ENCODE measurements around the gene DDA1.
"Not testable (repeated sequence)": the region's sequence is repeated elsewhere in the genome, so short reads cannot be mapped to it uniquely, and the experiment has no call there.

DDA1 gene

GRCh38 chr19:17289489-17289888, 19.9 kb upstream of the DDA1 start:
- DNase-seq (ENCODE audit: low spot score), result peak; percentile 94

- DNase-seq (ENCODE audit: low spot score), result peak; percentile 95
Observed at GRCh38 chr19:17292301-17293074, 16.9 kb upstream of the DDA1 start.

- DNase-seq (ENCODE audit: low spot score), result no peak
Observed at GRCh38 chr19:17293605-17294004, 15.8 kb upstream of the DDA1 start.

DNA sequence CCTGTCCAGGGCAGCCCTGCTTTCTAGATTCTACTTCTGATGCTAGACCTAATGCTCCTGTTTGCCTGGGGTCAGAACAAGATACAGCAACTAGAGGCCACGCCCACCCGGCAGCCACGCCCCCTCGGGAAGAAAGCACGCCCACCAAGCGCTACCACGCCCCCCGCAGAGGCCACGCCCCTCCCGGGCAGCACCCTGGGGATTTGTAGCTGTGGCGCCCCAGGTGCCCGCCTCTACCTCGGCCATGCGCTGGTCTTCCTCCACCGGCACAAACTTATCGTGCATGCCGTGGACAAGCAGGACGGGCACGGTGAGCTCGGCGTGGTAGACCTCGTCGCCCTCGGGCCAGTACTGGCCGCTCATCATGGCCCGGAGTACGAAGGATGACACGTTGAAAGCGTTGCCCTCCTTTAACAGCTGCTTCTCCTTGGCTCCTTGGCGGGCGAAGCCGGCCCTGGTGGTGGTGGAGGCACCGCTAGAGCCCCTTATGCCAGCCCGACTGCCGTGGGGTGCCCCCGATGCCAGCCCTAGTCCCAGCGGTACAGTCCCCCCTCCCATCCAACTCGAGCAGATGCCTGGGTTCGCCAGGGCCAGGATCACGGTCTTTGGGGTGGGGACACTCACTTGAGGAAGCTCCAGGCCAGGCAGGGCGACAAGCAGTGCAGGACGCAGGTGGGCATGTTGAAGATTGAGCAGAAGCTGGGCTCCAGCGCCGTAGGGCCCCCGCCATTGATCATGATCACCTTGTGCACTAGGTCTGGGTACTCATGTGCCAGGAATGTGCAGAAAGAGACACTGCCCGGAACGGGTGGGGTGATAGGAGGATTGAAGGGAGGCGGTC, 15.1 kb upstream of the DDA1 start:
- peak; percentile 61 for DNase-seq (ENCODE audit: low spot score)

- not testable (repeated sequence) for DNase-seq (ENCODE audit: low spot score)
Observed at GRCh38 chr19:17295551-17295950, 13.8 kb upstream of the DDA1 start.

DNA sequence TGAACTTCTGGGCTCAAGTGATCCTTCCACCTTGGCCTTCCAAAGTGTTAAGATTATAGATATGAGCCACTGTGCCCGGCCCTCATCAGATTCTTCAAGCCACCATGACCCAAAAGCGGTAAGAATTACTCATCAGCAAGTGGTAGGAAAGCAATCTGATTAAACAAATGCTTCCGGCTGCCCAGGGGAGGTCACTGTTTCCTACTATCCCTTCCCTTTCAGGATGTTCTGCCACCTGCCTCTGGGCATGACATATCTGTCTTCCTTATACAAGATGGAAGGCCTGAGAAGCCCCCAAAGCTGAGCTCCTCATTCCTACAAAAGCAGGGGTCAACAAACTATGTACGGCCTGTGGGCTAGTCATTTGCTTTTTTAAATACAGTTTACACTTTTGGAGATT, 13.1 kb upstream of the DDA1 start:
- no peak for DNase-seq (ENCODE audit: low spot score)

DNA sequence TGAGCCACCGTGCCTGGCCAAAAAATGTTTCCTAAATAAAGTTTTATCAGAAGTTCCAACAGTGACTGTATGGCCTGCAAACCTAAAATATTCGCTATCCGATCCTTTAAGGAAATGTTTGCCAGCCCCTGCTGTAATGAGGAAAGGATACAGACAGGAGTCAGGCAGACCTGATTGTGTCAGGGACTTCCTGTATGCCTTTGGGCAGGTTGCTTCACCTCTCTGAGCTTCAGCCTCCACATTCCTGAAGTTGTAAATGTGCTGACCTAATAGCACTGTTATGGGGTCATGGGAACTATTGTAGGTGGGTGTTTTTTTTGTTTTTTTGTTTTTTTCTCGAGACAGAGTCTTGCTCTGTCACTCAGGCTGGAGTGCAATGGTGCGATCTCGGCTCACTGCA, 12.4 kb upstream of the DDA1 start:
- DNase-seq (ENCODE audit: low spot score), result no peak

DNA sequence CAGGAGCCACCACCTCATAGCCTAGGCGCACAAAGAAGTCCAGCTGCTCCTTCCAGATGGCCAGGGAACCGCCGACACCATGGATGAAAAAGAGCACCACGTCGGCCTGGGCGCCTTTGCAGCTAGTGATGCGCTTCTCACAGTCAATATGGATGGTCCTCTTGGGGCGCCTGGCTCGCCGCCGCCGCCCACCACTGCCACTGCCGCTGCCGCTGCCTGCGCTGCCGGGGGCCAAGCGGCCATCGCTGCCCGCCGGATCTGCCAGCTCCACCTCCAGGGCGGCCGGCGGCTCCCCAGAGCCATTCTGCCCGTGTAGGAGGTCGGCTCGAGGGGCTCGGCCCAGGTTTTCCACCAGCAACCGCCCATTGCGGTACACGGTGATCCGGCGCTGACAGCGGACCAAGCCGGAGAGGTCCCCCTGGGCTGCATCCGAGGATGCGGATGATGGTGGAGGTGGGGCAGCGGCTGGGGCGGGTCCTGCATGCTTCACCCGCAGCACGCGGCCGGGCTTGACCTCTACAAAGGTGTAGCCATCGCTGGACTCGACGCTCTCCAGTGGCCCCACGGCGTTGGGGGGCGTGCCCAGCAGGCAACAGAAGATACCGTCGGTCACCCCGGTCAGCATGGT, 8.3 kb upstream of the DDA1 start:
- no peak for DNase-seq (ENCODE audit: low spot score)

GRCh38 chr19:17302391-17303166, 6.8 kb upstream of the DDA1 start:
- DNase-seq (ENCODE audit: low spot score), result peak; percentile 28

DNA sequence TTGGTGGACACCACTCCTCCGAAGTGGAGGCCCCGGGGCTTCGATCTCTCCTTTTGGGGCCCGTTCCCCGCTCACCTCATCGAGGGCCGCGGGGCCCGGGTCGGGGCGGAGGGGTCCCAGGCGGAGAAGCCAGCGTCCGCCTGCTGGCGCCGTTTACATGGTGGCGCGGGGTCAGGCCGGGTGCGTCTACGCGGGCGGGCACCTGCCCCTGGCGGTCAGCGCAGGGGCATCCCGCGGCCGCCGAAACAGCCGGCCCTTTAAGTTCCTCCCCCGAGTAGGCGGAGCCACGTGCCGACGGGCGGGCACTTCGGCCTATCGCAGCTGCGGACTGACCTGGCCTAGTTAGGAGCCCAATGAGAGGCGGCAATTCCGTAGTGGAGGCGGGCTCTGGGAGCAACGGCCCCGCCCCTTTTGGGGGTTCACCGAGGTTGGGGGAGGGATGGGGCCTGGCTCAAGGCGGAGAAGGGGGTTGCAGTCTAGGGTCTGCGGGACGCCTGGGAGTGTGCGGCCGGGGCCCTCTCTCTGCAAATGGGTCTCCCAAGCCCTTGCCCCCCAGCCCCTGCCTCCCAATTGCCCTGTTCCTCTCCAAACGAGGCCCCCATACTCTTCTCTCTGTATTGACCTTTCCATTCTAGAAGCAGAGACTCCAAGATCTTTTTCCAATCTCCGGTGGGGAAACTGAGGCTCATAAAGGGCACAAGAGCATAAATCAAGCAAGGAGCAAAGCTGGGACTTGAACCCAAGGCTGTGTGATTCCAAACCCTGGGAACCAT, 6.0 kb upstream of the DDA1 start, which contains the start of gene ABHD8:
Gene ABHD8, minus strand, starts transcription at position 259 of the 773 bp plus-strand sequence. CDS start 1,809 bp downstream, outside the sequence.
- DNase-seq (ENCODE audit: low spot score), result peak; percentile 98

DNA sequence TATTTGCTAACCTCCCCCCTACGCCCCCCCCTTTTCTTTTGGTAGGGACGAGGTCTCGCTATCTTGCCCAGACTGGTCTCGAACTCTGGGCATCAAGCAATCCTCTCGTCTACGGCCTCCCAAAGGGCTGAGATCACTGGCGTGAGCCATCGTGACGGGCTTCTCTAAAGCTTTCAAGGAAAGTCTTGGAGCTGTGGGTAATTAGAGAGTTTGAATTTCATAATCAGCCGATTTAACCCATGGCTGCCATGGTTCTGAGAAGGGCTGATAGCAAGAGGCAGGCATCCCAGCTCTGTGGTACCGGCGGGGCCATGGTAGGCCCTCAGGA, 5.5 kb upstream of the DDA1 start:
- DNase-seq (ENCODE audit: low spot score), result no peak

DNA sequence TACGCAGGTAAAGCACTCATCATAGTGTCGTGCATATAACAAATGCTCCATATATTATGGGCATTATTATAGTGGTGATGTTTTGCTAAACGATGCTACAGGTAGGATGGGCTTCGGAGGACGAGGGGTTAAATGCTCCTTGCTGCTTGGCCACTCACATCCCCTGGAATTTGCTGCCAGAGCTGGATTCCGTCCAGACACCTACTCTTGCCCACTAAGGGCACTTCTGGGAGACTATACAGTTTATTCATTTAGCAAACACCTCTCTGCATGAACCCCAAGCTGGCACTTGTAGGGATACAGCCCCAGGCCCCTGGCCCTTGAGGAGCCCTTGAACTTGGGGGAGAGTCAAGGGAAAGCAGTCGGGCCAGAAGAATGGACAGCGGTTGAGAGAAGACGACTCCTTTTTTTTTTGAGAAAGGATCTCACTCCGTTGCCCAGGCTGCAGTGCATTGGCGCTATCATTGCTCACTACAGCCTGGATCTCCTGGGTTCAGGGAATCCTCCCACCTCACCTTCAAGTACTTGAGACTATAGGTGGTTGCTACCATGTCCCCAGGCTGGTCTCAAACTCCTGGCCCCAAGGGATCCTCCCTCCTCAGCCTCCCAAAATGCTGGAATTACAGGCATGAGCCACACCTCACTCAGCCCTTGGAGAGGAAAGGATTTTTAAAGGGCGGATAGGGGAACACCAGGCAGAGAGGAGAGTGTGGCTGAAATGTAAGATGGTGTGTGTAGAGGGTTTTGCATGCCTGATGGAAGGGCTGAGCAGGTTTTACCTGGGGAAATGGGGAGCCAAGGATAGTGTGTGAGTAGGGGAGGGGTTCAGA, 4.8 kb upstream of the DDA1 start:
- DNase-seq (ENCODE audit: low spot score), result no peak

DNA sequence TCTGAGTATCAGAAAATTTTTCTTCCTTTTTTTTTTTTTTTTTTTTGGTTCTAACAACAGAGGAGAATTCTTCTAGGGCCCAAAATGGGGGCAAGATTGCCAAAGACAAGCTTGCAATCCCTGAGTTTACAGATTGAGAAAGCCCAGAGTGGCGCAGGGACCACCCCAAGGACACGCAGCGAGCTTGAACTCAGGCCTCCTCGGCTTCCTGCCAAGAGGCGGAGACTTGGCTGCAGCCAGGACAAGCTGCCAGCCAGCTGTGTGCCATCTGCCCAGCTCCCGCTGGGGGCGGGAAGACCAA, 4.2 kb upstream of the DDA1 start:
- DNase-seq (ENCODE audit: low spot score), result no peak

DNA sequence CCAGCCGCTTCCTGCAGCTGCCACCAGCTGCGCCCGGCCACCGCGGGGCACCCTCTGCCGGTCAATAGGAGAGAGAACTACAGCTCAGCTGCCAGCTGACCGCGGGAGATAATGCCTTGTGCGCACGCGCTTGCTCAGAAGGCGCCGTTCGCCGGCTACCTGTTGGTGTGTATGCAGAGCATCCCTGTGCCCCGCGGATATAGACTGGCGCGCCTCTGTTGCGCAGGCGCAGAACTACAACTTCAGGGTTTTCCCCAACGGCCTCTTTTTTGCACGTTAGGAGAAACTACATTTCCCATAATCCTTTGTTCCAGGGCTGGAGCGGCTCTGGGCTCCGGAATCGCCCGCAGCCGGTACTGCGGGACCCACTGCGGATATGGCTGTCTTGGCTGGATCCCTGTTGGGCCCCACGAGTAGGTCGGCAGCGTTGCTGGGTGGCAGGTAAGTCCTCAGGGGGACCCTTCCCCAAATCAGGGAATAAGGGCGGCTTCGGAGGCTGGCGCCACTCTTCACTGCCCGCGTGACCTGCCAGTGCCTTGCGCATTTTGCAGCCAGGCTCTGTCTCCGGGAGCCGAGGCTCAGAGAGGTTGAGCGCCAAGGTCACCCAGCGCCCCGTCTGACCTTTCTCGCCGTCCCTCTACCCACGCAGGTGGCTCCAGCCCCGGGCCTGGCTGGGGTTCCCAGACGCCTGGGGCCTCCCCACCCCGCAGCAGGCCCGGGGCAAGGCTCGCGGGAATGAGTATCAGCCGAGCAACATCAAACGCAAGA, 3.7 kb upstream of the DDA1 start, which contains the start of gene MRPL34:
Gene MRPL34, plus strand, starts transcription at position 356 of the 768 bp plus-strand sequence. Its CDS starts 21 bp downstream, at position 377.
- peak; percentile 91 for DNase-seq (ENCODE audit: low spot score)

DNA sequence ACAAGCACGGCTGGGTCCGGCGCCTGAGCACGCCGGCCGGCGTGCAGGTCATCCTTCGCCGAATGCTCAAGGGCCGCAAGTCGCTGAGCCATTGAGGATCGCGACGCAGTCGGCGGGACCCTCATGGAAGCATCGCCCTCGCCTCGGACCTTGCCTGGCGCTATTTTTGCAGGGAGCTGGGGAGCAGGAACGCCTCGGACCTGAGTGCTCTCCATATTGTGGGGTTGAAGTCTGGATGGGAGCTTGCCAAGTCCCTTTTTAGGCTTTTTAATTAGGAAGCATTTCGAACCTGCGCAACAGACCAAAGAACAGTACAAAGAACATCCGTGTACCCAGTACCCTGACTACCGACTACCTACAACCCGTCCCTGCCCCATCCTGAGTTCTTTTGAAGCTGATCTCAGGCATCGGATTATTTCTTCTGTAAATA, 3.1 kb upstream of the DDA1 start:
- DNase-seq (ENCODE audit: low spot score), result no peak

DNA sequence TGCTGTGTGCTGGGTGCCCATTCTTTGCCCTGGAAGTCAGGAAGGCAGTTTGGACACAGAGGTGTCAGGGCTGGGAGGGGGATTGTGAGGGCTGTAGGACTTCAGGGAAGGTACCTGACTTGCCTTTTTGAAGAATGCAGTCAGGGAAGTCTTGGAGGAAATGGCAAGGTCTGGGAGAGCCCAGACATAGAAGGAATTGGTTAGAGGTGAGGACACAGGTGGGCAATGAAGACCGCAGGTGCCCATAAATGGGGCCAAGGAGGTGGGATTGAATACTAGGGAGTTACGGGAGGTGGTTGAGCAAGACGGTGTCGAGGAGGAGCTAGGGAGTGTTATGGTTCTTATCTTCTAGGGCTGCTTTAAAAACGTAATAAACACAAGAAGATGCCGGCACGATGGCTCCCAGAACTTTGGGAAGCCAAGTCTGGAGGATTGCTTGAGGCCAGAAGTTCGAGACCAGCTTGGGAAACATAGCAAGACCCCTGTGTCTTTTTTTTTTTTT, 1.4 kb upstream of the DDA1 start:
- DNase-seq (ENCODE audit: low spot score), result no peak

DNA sequence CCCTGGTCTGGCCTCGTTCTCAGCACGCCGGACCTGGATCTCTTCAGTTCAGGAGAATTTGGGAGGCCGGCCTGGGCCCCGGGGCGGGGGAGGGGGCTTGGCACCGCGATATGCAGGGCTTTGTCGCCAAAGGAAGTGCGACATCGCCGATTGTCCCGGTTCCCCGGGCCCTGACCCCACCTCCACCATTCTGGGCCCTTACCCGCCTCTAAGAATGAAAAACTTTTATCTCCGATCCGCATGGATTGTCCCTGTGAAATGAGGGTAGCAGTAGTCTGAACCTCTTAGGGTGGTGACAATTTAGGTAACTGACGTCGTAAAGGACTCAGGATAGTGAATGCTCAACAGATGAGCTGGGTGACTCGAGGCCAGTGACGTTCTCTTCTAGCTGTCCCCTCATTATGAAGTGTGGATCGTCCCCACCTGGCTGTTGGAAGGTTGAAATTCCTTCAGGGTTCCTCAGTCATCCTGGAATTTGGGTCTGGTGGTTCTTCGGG, 650 bp downstream of the DDA1 start:
- no peak for DNase-seq (ENCODE audit: low spot score)

GRCh38 chr19:17311455-17312188, 2.3 kb downstream of the DDA1 start:
- DNase-seq (ENCODE audit: low spot score), result peak; percentile 40
